NCI-H460 (cell line): ENCODE data around the gene LRP1. TPM values are rescaled to one million over a fixed set of nuclear protein-coding genes. Genes with fewer than 3 reads are reported as not detected.

Experiments
- DNase-seq: peaks from one replicate; pipeline ENCODE4 v3.0.0-alpha.2; 2016; ENCODE audit warnings: low read depth; ENCODE audit errors: extremely low read depth
- total RNA-seq: library from RNA; depleted of rRNA; stranded (reverse); fragments of >200 nt; shearing (Covaris generic); gene quantifications from 2 replicates; pipeline ENCODE4 v1.2.3, GENCODE V29; 2014

LRP1 gene
- total RNA-seq, 1 experiment from 2014 or later = 3.1 TPM

DNA sequence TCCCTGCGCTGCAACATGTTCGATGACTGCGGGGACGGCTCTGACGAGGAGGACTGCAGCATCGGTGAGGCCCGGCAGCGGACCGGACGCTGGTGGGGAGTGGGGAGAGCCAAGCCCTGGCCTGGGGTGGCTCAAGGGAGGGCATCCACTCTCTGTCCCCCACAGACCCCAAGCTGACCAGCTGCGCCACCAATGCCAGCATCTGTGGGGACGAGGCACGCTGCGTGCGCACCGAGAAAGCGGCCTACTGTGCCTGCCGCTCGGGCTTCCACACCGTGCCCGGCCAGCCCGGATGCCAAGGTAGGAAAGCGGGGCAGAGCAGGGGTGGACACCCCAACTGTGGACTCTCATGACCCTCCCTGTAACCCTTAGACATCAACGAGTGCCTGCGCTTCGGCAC lies 76.9 kb downstream of the LRP1 start:
- no peak for DNase-seq

DNA sequence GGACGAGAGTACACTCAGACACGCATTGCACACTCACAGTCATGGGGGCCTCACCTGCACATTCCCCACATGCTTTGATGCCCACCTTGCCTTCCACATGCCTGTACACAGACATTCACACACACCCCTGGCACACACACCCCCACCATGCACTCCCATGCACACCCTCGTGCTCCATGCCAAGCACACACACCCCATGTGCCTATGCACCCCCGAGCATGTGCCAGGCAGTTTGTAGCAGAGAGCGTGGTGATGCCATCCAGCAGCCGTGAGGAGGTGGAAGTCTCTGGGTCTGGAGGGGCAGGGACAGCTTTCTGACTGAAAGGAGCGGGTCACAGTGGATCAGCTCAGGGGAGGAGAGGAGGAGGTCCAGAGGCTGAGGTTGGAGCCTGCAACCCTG lies 77.6 kb downstream of the LRP1 start:
- DNase-seq = no peak

DNA sequence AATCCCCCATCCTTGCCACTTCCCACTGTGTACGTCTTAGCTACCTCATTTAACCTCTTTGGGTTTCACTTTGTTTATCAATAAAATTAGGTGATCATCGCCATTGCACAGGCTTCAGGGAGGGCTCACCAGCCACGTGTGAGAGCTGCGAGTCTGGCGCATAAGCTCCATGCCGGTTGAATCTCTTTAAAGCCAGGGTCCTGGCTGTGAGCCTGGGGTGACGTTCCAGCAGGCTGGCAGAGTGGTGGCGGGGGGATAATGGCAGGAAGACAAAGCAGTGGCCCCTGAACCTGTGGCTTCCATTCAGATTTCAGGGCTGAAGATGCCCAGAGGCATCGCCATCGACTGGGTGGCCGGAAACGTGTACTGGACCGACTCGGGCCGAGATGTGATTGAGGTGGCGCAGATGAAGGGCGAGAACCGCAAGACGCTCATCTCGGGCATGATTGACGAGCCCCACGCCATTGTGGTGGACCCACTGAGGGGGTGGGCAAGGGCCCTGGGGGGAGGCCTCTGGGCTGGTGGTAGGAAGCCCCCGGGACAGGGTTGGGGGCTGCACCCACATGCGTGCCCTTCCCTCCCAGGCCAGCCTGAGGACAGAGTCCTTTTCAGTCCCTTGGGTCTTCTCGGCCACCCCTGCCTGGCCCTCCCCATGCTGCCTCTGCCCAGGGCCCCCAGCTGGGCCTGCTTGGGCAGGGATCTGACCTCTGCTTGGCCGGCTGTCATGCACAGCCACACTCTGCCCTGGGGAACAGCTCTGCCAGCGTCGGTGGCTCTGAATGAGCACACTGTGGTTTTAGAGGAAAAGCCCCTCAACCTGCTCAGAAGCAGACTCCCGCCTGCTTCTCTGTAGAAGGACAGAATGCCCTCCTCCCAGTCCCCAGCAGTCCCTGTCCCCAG lies 79.7 kb downstream of the LRP1 start:
- no peak for DNase-seq

DNA sequence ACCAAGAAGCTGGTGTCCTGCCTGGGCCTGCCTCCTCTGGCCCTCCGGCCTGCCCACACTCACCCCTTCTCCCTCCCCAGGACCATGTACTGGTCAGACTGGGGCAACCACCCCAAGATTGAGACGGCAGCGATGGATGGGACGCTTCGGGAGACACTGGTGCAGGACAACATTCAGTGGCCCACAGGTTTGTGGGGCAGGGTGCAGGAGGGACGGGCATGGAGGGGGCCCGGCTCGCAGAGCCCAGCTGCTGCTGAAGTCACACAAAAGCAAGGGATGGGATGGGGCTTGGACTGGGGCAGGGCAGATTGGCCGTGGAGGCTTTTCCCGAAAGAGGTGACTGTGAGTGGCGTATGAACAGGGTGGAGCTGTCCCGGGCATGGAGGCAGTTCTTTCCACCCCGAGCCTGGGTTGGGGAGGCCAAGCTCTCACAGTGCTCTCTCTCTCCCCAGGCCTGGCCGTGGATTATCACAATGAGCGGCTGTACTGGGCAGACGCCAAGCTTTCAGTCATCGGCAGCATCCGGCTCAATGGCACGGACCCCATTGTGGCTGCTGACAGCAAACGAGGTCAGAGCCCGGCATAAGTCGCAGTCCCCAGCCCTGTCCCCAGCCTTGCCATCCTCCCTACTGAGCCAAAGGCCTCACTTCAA lies 80.5 kb downstream of the LRP1 start:
- DNase-seq = no peak

DNA sequence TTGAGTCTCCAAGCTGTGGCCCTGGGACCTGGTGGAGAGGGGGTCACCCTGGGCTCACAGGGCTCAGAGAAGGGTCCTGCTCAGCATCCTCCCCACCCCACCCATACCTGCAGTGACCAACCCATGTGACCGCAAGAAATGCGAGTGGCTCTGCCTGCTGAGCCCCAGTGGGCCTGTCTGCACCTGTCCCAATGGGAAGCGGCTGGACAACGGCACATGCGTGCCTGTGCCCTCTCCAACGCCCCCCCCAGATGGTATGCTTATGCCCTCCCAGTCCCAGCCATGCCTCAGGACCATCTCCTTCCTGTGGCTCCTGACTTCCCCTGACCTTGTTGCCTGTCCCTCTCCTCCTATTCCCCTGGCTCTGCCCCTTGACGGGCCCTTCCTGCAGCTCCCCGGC lies 81.6 kb downstream of the LRP1 start:
- no peak for DNase-seq

DNA sequence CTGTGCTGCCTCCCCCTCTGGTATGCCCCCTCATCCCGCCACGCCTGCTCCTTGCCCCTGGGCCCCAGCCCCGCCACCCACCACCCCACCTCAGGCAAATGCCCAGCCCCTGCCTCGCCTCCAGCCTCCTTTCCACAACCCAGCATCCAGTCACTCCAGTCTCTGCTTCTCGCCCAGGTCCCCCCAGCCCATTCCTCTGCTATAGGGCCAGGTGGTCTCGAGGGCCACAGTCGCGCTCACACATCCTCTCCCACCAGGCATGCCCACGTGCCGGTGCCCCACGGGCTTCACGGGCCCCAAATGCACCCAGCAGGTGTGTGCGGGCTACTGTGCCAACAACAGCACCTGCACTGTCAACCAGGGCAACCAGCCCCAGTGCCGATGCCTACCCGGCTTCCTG lies 82.2 kb downstream of the LRP1 start:
- no peak for DNase-seq

DNA sequence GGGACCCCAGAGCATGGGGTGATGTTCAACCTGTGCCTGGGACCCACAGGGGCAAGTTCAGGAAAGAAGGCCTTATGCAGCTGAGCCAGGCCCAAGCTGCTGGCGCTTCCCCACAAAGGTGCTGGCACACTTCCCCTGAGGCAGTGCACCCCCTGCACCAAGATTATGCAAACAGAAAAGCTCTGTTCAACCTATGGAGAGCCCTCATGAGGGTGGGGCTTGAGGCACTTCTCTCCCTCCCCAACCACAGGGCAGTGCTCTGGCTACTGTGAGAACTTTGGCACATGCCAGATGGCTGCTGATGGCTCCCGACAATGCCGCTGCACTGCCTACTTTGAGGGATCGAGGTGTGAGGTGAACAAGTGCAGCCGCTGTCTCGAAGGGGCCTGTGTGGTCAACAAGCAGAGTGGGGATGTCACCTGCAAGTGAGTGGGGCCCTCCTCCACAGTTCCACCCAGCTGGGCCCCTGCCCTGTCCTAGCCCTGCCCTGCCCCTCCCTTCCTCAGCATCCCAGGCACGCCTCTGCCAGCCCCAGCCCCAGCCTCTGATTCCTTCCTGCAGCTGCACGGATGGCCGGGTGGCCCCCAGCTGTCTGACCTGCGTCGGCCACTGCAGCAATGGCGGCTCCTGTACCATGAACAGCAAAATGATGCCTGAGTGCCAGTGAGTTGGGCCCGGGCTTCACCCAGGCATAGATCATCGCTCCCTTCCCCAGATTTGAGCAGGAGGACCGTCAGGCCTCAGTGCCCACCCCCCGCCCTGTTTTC lies 82.8 kb downstream of the LRP1 start:
- no peak for DNase-seq

DNA sequence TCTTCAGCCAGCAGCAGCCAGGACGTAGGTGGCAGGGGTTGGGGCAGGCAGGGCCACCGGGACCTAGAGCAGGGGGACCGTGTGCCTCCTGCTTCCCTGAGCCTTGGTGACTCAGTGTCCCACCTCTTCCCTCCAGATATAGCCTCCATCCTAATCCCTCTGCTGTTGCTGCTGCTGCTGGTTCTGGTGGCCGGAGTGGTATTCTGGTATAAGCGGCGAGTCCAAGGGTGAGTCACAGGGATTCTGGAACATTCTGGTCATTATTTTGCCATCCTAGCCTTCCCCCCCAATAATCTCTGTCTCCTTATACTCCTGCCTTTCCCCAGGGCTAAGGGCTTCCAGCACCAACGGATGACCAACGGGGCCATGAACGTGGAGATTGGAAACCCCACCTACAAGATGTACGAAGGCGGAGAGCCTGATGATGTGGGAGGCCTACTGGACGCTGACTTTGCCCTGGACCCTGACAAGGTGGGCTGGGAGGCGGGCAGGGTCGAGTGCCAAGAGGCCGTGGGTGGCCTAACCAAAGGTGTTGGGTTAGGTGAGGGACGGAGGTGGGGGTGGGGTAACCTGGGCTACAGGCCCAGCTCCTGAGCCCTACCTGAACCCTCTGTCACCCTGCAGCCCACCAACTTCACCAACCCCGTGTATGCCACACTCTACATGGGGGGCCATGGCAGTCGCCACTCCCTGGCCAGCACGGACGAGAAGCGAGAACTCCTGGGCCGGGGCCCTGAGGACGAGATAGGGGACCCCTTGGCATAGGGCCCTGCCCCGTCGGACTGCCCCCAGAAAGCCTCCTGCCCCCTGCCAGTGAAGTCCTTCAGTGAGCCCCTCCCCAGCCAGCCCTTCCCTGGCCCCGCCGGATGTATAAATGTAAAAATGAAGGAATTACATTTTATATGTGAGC lies 83.8 kb downstream of the LRP1 start:
- DNase-seq = no peak

DNA sequence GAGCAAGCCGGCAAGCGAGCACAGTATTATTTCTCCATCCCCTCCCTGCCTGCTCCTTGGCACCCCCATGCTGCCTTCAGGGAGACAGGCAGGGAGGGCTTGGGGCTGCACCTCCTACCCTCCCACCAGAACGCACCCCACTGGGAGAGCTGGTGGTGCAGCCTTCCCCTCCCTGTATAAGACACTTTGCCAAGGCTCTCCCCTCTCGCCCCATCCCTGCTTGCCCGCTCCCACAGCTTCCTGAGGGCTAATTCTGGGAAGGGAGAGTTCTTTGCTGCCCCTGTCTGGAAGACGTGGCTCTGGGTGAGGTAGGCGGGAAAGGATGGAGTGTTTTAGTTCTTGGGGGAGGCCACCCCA lies 84.4 kb downstream of the LRP1 start:
- no peak for DNase-seq

DNA sequence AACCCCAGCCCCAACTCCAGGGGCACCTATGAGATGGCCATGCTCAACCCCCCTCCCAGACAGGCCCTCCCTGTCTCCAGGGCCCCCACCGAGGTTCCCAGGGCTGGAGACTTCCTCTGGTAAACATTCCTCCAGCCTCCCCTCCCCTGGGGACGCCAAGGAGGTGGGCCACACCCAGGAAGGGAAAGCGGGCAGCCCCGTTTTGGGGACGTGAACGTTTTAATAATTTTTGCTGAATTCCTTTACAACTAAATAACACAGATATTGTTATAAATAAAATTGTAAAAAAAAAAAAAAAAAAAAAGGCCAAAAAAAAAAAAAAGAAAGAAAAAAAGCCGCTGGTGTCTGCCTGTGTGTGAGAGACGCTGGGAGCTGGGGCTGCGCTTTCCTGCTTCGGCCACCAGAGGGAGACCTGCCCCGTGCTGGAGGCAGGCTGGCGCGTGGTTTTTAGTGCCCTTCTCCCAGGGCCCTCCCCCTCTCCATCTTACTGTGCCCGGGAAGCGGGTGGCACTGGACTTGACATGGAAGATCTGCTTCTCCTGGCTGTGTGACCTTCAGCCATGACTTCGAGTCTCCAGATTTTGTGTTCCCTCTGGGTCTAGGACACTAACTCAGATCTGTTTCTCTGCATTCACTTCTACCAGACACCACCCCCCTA lies 84.9 kb downstream of the LRP1 start:
- DNase-seq = peak; percentile 88

DNA sequence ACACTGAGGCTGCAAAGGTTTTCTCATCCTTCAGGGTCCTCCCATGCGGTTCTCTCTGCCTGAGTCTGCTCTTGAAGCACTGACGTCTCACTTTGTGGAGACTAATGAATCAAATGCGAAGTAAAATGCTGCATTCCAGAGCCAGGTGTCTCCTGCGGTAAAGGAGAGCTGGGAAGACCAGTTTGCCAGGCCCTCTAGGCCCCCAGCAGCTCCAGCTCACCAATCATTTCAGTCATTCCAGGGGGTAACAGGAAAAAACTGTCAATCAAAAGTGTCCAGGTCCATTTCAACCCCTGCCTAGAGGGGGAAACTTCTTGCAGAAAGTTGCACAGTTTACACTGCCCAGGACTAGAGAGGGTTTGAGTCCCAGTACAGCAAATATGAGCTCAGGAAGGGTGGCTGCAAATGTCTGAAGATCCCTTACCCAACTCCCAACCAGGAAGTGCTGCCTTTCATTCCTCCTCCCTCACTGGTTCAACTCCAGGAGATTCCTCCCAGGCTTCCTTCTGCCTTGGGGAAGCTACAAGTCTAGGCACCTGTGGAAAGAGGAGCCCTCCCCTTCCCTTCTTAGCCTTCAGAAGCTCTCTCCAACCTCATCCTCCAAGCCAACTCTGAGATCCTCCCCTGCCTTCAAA lies 85.6 kb downstream of the LRP1 start:
- no peak for DNase-seq

DNA sequence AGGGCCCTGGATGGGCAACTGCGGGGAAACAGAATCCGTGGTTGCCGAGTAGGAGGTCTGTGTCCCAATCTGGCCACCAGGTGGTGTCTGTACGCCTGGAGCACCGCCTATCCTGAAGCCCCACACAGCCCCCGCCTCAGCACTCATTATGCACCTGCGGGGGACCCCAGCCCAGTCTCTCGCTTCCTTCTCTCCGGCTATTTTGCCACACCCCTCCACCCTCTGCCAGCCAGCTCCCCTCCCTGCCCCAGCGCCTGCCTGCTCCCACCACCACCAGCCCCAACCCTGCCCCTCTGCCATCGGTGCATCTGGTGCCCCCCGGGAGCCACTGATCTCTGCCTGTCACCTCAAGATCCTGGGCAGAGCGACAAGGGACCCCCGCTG lies 86.1 kb downstream of the LRP1 start:
- DNase-seq = peak; percentile 76

DNA sequence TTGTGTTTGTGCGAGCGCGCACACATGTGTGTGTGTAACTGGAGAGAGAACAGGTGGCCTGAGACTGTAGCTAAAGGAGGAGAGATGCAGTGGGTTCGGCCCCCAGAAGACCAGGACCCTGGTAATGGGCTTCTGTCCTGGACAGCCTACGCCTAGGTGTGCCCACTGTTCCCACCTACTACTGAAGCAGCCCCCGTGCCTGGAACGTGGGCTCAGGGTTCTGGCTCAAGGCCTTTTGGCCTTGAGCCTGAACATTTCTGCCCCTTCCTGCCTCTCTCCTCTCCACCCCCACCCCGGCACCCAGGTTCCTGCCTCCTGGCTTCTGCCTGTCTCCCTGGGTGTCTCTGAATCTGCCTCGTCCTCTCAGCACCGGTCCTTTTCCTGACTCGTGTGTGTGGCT lies 86.8 kb downstream of the LRP1 start:
- no peak for DNase-seq

DNA sequence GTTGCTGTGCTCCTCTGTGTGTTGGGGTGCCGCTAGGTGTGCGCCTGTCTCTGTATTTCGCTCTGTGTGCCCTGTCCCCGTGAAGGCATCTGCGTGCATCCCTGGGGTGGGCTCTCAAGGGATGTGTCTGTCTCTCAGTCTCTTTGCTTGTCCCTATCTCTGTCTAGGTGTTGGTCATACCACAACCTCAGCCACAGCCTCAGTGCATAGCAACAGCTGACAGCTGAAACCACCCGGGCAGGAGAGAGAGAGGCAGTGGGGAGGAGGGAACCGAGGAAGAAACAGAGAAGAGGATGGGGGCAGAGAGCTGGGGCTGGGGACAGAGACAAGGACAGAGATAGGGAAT lies 87.4 kb downstream of the LRP1 start:
- DNase-seq = no peak

DNA sequence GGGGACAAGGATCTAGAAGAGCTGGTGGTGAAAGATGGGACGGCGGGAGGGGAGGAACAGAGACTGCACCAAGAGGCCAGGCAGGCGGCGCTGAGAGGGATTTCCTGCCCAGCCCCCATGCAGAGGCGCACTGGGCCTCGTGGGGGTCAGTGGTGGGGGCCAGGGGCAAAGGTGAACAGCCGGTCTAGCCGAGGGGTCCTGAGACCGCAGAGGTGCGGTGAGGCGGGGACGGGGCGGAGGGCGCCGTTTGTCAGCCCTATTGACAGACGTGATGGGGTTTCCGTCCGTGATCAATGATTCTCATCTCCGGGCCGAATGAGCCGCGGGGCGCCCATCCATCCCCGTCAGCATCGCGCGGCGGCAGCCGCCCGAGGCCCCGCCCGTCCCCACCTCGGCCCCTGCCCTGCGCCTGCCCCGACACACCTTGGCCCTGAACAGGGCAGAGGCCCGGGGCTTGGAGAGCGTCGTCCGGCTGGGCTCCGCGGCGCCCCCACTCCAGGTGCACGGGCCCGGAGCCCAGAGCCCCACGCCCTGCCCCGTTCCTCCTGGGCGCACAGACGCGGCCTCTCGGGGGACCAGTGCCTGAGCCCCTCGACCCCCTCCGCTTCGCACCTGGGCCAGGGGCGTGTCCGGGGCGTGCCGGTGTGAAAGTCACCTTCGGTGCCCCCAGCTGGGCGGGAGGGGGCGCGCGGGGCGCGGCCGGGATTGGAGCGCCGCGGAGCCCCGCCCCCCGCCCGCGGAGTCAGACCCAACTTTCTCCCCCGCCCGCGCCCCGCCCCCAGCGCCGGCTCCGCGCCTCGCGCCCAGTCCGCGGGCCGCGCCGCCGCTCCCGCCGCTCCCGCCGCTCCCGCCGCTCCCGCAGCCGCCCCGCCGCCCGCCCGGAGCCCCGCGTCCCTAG lies 88.0 kb downstream of the LRP1 start, which contains the start of gene NXPH4:
NXPH4 (plus strand) TSS at position 781 of the 898 bp plus-strand sequence. CDS start 176 bp downstream, outside the sequence.
- no peak for DNase-seq

DNA sequence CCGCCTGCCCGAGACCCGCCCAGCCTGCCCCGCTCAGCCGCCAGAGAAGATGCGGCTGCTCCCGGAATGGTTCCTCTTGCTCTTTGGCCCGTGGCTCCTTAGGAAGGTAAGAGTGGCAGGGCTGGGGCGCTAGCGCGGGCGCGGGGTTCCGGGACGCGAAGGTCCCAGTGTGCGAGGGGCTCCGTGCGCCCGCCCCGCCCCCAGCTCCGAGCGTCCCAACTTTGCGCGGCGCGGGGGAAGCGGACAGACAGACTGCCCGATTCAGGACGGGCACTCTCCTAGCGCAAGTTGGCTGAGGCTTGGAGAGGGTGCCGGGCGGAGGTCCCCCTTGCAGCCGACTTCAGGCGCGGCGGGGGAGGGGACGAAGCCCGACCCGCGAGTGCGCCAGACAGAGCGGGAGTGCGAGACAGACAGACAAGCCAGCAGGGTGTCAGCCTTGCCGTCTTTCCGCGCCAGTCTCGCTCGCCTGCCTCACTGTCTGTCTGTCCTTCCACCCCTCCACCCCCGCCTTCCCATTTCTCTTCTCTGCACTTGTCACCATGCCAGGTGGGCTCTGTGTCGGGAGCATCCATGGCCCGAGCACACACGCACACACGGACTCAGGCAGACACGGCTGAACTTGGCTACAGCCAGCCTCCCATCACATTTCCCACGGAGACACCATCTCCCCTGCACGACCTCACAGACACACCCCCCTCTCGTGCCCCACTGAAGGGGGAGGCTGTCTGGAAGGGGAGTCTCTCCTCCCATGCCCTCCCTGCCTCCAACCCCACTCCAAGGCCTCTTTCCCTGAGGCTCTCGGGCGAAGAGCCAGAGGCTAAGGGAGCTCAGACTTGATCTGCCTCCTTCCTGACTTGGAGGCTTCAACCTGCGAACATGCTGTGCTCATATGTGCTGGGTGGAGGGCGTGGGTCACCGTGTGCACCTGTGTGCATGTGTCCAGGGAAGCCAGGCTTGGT lies 88.9 kb downstream of the LRP1 start:
- no peak for DNase-seq
